22Rv1 (cell line): ENCODE results near the gene DYNC1I1.

Source experiments
- H3K27ac ChIP-seq: fragments of 450-650 bp; 2 replicates; pipeline ENCODE4 v1.5.1; 2017
- ZFX ChIP-seq: fragments of 450-650 bp; IDR thresholded peaks from 2 replicates; pipeline ENCODE4 v1.6.1; 2017; ENCODE audit warnings: antibody characterized with exemption, borderline replicate concordance
- TF ChIP-seq, protein P1 (sequence below): fragments of 450-650 bp; IDR thresholded peaks from 2 replicates; pipeline ENCODE4 v1.5.1; 2017; ENCODE audit warnings: mild to moderate bottlenecking

Gene DYNC1I1

GRCh38 chr7:95996174-95996573 is 223.8 kb downstream of the DYNC1I1 start:
- no peak overlapping the region for H3K27ac ChIP-seq
- TF ChIP-seq, protein P1, sequence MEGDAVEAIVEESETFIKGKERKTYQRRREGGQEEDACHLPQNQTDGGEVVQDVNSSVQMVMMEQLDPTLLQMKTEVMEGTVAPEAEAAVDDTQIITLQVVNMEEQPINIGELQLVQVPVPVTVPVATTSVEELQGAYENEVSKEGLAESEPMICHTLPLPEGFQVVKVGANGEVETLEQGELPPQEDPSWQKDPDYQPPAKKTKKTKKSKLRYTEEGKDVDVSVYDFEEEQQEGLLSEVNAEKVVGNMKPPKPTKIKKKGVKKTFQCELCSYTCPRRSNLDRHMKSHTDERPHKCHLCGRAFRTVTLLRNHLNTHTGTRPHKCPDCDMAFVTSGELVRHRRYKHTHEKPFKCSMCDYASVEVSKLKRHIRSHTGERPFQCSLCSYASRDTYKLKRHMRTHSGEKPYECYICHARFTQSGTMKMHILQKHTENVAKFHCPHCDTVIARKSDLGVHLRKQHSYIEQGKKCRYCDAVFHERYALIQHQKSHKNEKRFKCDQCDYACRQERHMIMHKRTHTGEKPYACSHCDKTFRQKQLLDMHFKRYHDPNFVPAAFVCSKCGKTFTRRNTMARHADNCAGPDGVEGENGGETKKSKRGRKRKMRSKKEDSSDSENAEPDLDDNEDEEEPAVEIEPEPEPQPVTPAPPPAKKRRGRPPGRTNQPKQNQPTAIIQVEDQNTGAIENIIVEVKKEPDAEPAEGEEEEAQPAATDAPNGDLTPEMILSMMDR = no peak
- no peak for TF ChIP-seq ZFX

- TF ChIP-seq, protein P1 = no peak
- TF ChIP-seq ZFX = no peak
- H3K27ac ChIP-seq = no peak overlapping the region
These were observed 224.5 kb downstream of the DYNC1I1 start for GRCh38 chr7:95996886-95997285.

DNA sequence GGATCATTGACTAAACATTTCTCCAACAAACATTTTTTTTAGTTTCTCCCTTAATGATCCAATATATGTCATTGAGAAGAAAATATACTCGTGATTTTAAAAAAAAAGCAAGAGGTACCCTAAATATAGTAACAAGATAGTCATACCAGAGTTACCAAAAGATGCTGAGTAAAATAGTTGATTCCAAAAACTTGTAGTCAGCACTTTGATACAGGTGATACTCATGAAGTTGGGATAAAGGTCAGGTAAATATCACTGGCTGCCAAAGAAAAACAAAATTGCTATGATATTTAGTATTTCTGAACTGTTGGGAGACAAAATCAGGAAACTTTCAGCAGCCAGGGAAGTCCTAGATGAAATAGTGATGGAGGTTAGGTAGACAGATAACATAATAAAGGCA is 225.3 kb downstream of the DYNC1I1 start:
- no peak overlapping the region for H3K27ac ChIP-seq
- TF ChIP-seq, protein P1 = no peak
- TF ChIP-seq ZFX = no peak

DNA sequence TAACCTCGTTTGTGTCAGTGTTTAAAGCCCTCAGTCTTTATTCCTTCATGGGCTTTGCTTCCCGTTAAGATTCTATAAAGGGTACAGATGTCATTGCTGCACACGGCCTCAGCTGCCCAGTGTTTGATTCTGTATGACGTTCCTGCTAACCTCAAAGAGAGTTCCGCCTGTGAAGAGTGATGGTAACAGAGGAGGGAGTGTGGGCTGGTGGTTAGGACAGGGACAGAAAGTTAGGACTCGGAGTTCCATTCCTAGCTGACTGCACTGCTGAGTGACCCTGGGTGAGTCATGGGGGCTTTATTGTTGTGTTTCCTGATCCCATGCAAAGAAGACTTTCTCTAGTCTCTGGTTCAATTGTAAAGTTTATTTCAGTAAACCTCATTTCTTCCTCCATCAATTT is 227.1 kb downstream of the DYNC1I1 start:
- H3K27ac ChIP-seq = no peak overlapping the region
- TF ChIP-seq ZFX = no peak
- TF ChIP-seq, protein P1 = no peak

DNA sequence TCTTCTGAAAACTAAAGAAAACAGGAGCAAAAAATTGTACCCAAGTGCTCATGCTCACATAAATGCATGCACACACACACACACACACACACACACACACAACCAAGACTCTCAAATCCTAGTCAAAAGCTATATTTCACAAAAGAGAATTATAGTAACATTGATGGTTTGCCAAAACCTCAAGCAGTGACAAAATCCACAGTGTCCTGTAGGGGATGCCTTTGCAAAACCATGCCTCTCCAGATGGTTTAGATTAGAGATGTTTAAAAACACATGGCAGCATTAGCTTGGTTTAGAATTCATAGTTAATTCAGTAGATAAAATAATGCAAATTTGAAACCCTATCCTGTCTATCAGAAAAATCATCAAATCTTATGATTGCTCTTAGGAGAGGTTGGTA is 232.2 kb downstream of the DYNC1I1 start:
- TF ChIP-seq, protein P1 = no peak
- TF ChIP-seq ZFX = no peak

GRCh38 chr7:96005271-96005670 is 232.9 kb downstream of the DYNC1I1 start:
- H3K27ac ChIP-seq = no peak overlapping the region
- TF ChIP-seq, protein P1 = no peak
- TF ChIP-seq ZFX = no peak

More for the DNA sequence above, 232.2 kb downstream of the DYNC1I1 start:
- no peak overlapping the region for H3K27ac ChIP-seq

DNA sequence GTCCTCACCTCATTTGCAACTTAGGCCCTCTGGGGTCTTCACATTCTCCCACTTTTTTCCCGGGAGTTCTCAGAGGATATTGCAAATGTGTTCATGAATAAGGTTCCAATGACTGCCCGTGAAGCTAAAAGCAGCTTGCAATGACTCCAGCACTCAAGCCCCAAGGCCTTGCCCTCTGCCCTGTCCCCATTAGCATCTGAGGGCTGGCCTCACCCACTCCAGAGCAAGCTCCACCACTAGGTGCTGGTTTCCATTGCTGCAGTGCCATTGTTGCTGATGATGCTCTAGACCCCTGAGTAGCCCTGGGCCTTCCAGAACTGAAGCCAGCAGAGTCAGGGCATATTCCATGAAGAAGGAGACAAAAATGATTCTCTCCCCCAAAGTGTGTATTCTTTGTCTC is 236.8 kb downstream of the DYNC1I1 start:
- TF ChIP-seq ZFX = no peak
- TF ChIP-seq, protein P1 = no peak

More for the DNA sequence above, 236.8 kb downstream of the DYNC1I1 start:
- H3K27ac ChIP-seq = no peak overlapping the region
